Fibroblast of lung (primary cell): ENCODE results near the gene KRT76.

ENCODE experiments used
- EZH2 ChIP-seq: IDR thresholded peaks from 2 replicates; pipeline ENCODE4 v1.5.1; 2012; ENCODE audit warnings: low read length, control low read depth, mild to moderate bottlenecking; ENCODE audit errors: missing control alignments
- TF ChIP-seq, protein P1 (sequence below), 2 donors: IDR thresholded peaks in 1 of 2; conservative IDR thresholded peaks in 1 of 2; 1 replicate in 1 of 2; 2 replicates in 1 of 2; pipeline ENCODE4 v1.5.1; 2011 to 2012; ENCODE audit warnings: low read length in 2 of 2, control low read depth in 1 of 2, inconsistent platforms in 1 of 2, low read depth in 1 of 2, mild to moderate bottlenecking in 1 of 2

DNA sequence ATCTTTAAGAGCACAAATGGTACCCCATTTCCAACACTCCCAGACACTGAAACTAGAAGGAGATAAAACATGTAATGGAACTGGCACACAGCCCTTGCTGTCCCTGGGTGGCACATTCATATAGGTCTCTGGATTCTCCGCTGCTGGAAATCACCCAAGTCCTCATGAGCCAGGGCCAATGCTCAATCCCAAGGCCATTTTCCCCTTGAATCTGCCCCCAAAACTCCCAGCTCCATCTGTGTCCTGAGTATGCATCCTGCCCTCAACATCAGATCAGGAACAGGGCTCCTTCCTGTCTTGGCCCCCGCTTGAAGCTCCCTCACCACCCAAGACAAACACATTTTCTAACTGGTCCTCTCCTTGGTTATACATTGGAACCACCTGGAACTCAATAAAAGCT is 24.6 kb downstream of the KRT76 start:
- TF ChIP-seq, protein P1, sequence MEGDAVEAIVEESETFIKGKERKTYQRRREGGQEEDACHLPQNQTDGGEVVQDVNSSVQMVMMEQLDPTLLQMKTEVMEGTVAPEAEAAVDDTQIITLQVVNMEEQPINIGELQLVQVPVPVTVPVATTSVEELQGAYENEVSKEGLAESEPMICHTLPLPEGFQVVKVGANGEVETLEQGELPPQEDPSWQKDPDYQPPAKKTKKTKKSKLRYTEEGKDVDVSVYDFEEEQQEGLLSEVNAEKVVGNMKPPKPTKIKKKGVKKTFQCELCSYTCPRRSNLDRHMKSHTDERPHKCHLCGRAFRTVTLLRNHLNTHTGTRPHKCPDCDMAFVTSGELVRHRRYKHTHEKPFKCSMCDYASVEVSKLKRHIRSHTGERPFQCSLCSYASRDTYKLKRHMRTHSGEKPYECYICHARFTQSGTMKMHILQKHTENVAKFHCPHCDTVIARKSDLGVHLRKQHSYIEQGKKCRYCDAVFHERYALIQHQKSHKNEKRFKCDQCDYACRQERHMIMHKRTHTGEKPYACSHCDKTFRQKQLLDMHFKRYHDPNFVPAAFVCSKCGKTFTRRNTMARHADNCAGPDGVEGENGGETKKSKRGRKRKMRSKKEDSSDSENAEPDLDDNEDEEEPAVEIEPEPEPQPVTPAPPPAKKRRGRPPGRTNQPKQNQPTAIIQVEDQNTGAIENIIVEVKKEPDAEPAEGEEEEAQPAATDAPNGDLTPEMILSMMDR (conservative IDR thresholded peaks at IDR 0.05 in 1 of 2, IDR thresholded peaks at IDR 0.05 in 1 of 2; ENCODE audit: low read depth in 1 of 2, low read length in 2 of 2) = no peak
- TF ChIP-seq EZH2 = no peak
